ENCODE measurements around the gene RPE65. TPM values are rescaled to one million over a fixed set of nuclear protein-coding genes. Genes with fewer than 3 reads are reported as not detected.

The RPE65 gene
- total and polyA plus RNA-seq, 9 donors = 0.04 to 0.16 (median 0.09) TPM; not detected in 1

DNA sequence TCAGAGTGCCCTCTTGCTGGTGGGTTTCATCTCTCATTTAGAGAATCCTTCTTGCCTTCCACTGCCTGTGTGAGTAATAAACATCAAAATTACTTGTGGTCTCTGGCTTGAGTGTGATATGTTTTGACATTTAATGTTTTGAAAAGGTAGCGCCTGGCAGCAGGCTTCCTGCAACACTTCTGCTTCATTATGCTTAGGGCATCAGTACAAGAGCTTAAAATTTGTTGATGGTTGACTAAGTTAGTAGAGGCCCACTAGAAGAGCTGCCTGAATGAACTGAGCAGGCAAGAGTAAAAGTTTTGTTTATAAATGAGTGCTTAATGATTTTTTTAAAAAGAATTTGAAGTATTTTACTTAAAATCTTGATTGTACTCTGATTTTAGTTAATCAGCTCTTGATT is 6.4 kb upstream of the RPE65 start:
- no peak for DNase-seq
- no peaks in the 10 kb centered on the region for H3K4me1 ChIP-seq (ENCODE audit: control insufficient read depth, insufficient read depth, low read length)
- no peaks in the 10 kb centered on the region for H3K9me3 ChIP-seq (replicated peaks; ENCODE audit: control insufficient read depth, low read depth, low read length)
- no peak overlapping the region for H3K4me3 ChIP-seq (ENCODE audit: low read length)
- H3K27ac ChIP-seq (ENCODE audit: low read length) = no peak overlapping the region
- no peaks in the 10 kb centered on the region for H3K36me3 ChIP-seq (ENCODE audit: control insufficient read depth, insufficient read depth, low read length)
- no peaks in the 10 kb centered on the region for H3K27me3 ChIP-seq (ENCODE audit: control insufficient read depth, insufficient read depth, low read length)
- WGBS (ENCODE audit: insufficient coverage) = 71% methylated on average over 1 of the region's 1 CpG

- Histone ChIP-seq H3K27me3 (ENCODE audit: control insufficient read depth, insufficient read depth, low read length) (no peaks in the 10 kb centered on the region), H3K27ac (ENCODE audit: low read length) (no peak overlapping the region), H3K4me1 (ENCODE audit: control insufficient read depth, insufficient read depth, low read length) (peaks cover 5% of the 10 kb centered on the region), H3K36me3 (ENCODE audit: control insufficient read depth, insufficient read depth, low read length) (no peaks in the 10 kb centered on the region), H3K9me3 (replicated peaks; ENCODE audit: control insufficient read depth, low read depth, low read length) (no peaks in the 10 kb centered on the region), H3K4me3 (ENCODE audit: low read length) (no peak overlapping the region)
- no CpG with 5 or more reads among the region's 2 CpGs for WGBS (ENCODE audit: insufficient coverage)
- no peak for DNase-seq
Observed at GRCh38 chr1:68454534-68454933, 4.8 kb upstream of the RPE65 start.

DNA sequence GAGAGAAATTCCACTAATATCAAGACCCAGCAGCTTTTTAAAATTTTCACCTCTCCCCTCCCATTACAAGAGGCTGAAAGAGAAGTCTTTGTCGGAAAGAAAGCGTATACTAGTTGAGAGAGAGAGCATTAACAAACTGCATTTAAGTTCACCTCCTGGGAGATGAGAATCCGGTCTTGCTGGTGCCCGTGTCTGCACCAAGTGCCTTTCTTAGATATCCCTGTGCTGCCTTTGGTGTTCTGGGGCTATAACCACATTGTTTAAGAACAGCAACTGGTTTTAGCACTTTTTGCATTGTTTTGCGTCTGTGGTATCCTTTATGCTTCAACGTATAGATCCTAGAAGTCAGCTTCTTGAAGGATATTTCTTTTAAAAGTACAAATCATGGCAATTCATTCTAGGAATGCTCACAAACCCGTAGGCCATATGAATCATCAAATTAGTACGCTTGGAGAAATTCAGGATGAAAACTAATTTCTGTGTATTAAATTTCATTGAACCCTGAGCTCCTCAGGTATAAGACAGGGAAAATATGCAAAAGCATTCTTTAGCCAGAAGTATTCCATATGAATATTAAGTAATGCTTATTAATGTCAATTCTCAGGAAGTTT is 3.4 kb upstream of the RPE65 start:
- Histone ChIP-seq H3K4me3 (ENCODE audit: low read length) (no peak overlapping the region), H3K36me3 (ENCODE audit: control insufficient read depth, insufficient read depth, low read length) (no peaks in the 10 kb centered on the region), H3K27me3 (ENCODE audit: control insufficient read depth, insufficient read depth, low read length) (no peaks in the 10 kb centered on the region), H3K4me1 (ENCODE audit: control insufficient read depth, insufficient read depth, low read length) (peaks cover 5% of the 10 kb centered on the region), H3K27ac (ENCODE audit: low read length) (no peak overlapping the region), H3K9me3 (replicated peaks; ENCODE audit: control insufficient read depth, low read depth, low read length) (no peaks in the 10 kb centered on the region)
- WGBS (ENCODE audit: insufficient coverage) = 42% methylated on average over 2 of the region's 8 CpGs
- no peak for DNase-seq

DNA sequence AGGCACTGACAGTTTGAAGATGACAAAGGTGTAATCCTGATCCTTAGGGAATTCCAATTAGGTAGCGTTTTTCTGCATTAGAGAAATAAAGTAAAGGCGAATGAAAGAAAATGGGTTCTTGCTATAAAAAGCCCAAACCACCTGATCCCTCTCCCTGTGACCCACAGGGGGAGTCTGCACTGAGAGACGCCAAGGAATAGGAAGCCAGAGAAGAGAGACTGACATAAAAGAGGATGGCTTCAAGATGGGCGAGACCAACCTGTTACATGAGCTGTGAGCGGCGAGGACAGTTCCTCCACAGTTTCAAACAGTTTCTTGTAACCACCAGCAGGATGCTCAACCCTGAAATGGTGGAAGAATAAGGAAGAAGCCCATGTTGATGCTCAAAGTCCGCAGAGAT is 1.4 kb downstream of the RPE65 start:
- no peak for DNase-seq
- no peaks in the 10 kb centered on the region for H3K9me3 ChIP-seq (replicated peaks; ENCODE audit: control insufficient read depth, low read depth, low read length)
- H3K36me3 ChIP-seq (ENCODE audit: control insufficient read depth, insufficient read depth, low read length) = no peaks in the 10 kb centered on the region
- WGBS (ENCODE audit: insufficient coverage) = 68% methylated on average over 5 of the region's 7 CpGs
- H3K27ac ChIP-seq (ENCODE audit: low read length) = no peak overlapping the region
- no peaks in the 10 kb centered on the region for H3K27me3 ChIP-seq (ENCODE audit: control insufficient read depth, insufficient read depth, low read length)
- H3K4me1 ChIP-seq (ENCODE audit: control insufficient read depth, insufficient read depth, low read length) = peaks cover 5% of the 10 kb centered on the region
- H3K4me3 ChIP-seq (ENCODE audit: low read length) = no peak overlapping the region

DNA sequence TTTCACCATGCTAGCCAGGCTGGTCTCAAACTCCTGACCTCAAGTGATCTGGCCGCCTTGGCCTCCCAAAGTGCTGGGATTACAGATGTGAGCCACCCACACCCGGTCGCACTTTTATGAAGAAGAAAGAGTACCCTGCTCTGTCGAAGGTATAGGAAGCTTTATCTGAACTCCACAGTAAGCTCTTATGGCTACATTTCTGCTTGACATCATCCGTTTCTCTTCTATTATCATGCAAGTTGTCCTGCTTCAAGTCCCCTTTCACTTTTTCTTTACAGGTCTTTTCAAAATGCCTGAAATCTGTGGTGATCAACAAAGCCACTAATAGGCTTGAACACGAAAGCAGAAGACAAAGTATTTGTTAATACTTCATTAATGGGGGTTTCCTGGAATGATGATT is 4.0 kb downstream of the RPE65 start:
- no peak overlapping the region for H3K27ac ChIP-seq (ENCODE audit: low read length)
- DNase-seq = no peak
- no peaks in the 10 kb centered on the region for H3K36me3 ChIP-seq (ENCODE audit: control insufficient read depth, insufficient read depth, low read length)
- H3K27me3 ChIP-seq (ENCODE audit: control insufficient read depth, insufficient read depth, low read length) = no peaks in the 10 kb centered on the region
- peaks cover 5% of the 10 kb centered on the region for H3K4me1 ChIP-seq (ENCODE audit: control insufficient read depth, insufficient read depth, low read length)
- WGBS (ENCODE audit: insufficient coverage) = 95% methylated on average over 4 of the region's 6 CpGs
- H3K4me3 ChIP-seq (ENCODE audit: low read length) = no peak overlapping the region
- no peaks in the 10 kb centered on the region for H3K9me3 ChIP-seq (replicated peaks; ENCODE audit: control insufficient read depth, low read depth, low read length)

DNA sequence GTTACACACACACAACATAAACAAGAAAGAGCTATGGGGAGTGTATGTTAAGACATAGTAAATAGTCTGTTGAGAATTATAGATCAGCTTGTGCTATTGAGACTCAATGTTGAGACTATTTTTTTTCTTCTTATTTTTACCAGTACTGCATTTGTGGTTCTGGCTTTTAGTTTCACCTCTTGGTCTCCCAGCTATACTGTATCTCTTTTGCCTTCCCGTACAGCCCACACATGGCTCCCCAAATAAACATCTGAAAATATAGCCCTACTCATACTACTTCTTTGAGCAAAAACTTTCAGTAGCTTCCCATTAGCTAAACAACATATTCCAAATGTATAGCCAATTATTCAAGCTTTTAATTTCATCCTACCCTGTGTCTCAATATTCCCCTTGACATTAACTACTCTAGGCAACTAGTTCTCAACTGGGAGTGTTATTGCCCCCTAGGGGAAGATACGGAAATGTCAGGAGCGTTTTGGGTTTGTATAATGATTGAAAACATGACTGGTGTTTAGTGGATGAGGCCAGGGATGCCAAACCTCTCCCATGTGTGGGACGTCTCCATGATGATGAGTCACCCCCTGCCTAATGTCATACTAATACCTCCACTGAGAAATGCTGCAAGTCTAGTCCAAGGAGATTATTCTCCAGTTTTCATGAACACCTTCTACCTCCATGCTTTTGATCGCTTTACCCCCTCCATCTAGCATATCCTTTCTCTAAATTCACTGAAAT is 6.8 kb downstream of the RPE65 start:
- DNase-seq = peak; percentile 13
- 86% methylated on average over 2 of the region's 5 CpGs for WGBS (ENCODE audit: insufficient coverage)
- no peak overlapping the region for H3K4me3 ChIP-seq (ENCODE audit: low read length)

DNA sequence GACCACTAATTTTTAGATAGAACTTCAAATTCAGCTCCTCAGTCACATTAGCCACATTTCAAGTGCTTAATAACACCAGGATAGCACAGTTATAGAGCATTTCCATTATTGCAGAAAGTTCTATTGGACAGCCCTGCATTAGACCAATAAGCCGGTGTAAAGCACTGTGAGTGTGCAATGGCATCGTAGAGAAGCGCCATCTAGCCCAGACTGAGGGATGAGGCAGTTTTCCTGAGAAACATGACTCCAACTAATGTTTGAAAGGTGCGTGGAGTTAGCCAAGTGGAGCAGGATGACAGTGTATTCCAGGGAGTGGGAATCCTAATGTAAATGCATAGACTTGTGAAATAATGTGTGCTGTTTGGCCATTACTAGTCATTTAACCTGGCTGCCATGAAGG is 7.7 kb downstream of the RPE65 start:
- no peaks in the 10 kb centered on the region for H3K4me1 ChIP-seq (ENCODE audit: control insufficient read depth, insufficient read depth, low read length)
- DNase-seq = no peak
- WGBS (ENCODE audit: insufficient coverage) = 61% methylated on average over 4 of the region's 4 CpGs
- H3K27ac ChIP-seq (ENCODE audit: low read length) = no peak overlapping the region
- H3K36me3 ChIP-seq (ENCODE audit: control insufficient read depth, insufficient read depth, low read length) = no peaks in the 10 kb centered on the region
- H3K9me3 ChIP-seq (replicated peaks; ENCODE audit: control insufficient read depth, low read depth, low read length) = no peaks in the 10 kb centered on the region
- H3K27me3 ChIP-seq (ENCODE audit: control insufficient read depth, insufficient read depth, low read length) = no peaks in the 10 kb centered on the region
- no peak overlapping the region for H3K4me3 ChIP-seq (ENCODE audit: low read length)

More for the DNA sequence above, 6.8 kb downstream of the RPE65 start:
- no peaks in the 10 kb centered on the region for H3K36me3 ChIP-seq (ENCODE audit: control insufficient read depth, insufficient read depth, low read length)
- H3K27ac ChIP-seq (ENCODE audit: low read length) = no peak overlapping the region
- H3K9me3 ChIP-seq (replicated peaks; ENCODE audit: control insufficient read depth, low read depth, low read length) = no peaks in the 10 kb centered on the region
- no peaks in the 10 kb centered on the region for H3K27me3 ChIP-seq (ENCODE audit: control insufficient read depth, insufficient read depth, low read length)
- no peaks in the 10 kb centered on the region for H3K4me1 ChIP-seq (ENCODE audit: control insufficient read depth, insufficient read depth, low read length)

- Histone ChIP-seq H3K9me3 (replicated peaks; ENCODE audit: control insufficient read depth, low read depth, low read length) (no peaks in the 10 kb centered on the region), H3K27me3 (ENCODE audit: control insufficient read depth, insufficient read depth, low read length) (no peaks in the 10 kb centered on the region), H3K4me3 (ENCODE audit: low read length) (no peak overlapping the region), H3K4me1 (ENCODE audit: control insufficient read depth, insufficient read depth, low read length) (no peaks in the 10 kb centered on the region), H3K36me3 (ENCODE audit: control insufficient read depth, insufficient read depth, low read length) (no peaks in the 10 kb centered on the region), H3K27ac (ENCODE audit: low read length) (no peak overlapping the region)
- WGBS (ENCODE audit: insufficient coverage) = 46% methylated on average over 2 of the region's 3 CpGs
- DNase-seq = no peak
Observed at GRCh38 chr1:68438310-68438709, 11.4 kb downstream of the RPE65 start.

DNA sequence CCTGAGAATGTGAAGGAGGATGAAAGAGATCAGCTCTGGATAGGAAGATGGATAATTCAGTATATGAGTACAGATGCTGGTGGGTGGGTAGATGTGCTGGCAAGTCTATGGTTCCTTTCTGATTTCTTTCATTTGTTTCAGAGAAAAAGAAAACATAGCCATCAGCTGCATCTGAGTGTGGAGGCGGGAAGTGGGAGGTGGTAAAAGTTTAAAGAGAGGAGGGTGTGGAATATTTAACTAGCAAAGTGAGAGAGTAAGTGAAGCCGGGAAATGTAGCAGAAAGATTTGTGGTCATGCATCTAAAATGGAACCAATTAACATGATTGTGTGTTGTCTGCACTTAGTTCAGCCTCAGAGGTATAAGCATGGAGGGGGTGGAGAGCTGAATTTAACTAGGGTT is 16.4 kb downstream of the RPE65 start:
- no peak overlapping the region for H3K4me3 ChIP-seq (ENCODE audit: low read length)
- H3K36me3 ChIP-seq (ENCODE audit: control insufficient read depth, insufficient read depth, low read length) = no peaks in the 10 kb centered on the region
- H3K27me3 ChIP-seq (ENCODE audit: control insufficient read depth, insufficient read depth, low read length) = no peaks in the 10 kb centered on the region
- H3K27ac ChIP-seq (ENCODE audit: low read length) = no peak overlapping the region
- WGBS (ENCODE audit: insufficient coverage) = 75% methylated on average over 2 of the region's 2 CpGs
- no peaks in the 10 kb centered on the region for H3K9me3 ChIP-seq (replicated peaks; ENCODE audit: control insufficient read depth, low read depth, low read length)
- DNase-seq = no peak
- no peaks in the 10 kb centered on the region for H3K4me1 ChIP-seq (ENCODE audit: control insufficient read depth, insufficient read depth, low read length)

DNA sequence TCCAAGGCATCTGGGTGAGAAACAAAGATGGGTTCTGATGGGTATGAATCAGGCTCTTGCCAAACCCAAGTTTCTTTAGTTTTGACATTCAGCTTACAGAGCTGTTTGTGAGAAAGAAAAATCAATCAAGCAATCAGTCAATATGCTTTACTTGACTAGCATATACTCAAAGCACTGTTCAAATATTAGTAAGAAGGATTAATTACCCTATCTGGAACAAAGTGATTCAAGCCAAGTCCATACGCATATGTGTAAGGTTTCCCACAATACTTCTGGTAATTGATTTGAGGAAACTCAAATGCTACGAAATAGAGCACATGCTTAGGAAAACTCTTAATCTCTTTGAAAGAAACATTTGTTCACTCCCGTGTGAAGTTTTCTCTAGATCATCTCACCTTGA is 18.7 kb downstream of the RPE65 start:
- no peaks in the 10 kb centered on the region for H3K9me3 ChIP-seq (replicated peaks; ENCODE audit: control insufficient read depth, low read depth, low read length)
- H3K36me3 ChIP-seq (ENCODE audit: control insufficient read depth, insufficient read depth, low read length) = no peaks in the 10 kb centered on the region
- H3K4me3 ChIP-seq (ENCODE audit: low read length) = no peak overlapping the region
- H3K27me3 ChIP-seq (ENCODE audit: control insufficient read depth, insufficient read depth, low read length) = no peaks in the 10 kb centered on the region
- 83% methylated on average over 1 of the region's 3 CpGs for WGBS (ENCODE audit: insufficient coverage)
- no peaks in the 10 kb centered on the region for H3K4me1 ChIP-seq (ENCODE audit: control insufficient read depth, insufficient read depth, low read length)
- no peak for DNase-seq
- no peak overlapping the region for H3K27ac ChIP-seq (ENCODE audit: low read length)
